Spleen (tissue), 7 donors: ENCODE data around the gene MYOF.

Experiments used
- POLR2A ChIP-seq, 3 donors: fragments of 450-650 bp; IDR thresholded peaks; one replicate each; pipeline ENCODE4 v1.5.1; 2017; ENCODE audit warnings: antibody characterized with exemption in 3 of 3, mild to moderate bottlenecking in 1 of 3
- POLR2AphosphoS5 ChIP-seq, 3 donors: sonication (generic); formaldehyde crosslinking; IDR thresholded peaks; one replicate each; pipeline ENCODE4 v1.5.1; 2017; ENCODE audit warnings: antibody characterized with exemption in 3 of 3
- TF ChIP-seq, protein P1 (sequence below), 11 experiments: fragments of 200-600 bp in 7 of 11; fragments of 450-650 bp in 4 of 11; sonication (generic) in 4 of 11; IDR thresholded peaks in 8 of 11; conservative IDR thresholded peaks in 3 of 11; 1 replicate in 7 of 11; 2 replicates in 4 of 11; pipeline versions ENCODE4 v1.4.0 to v1.8.0; 2016 to 2021; ENCODE audit warnings: antibody characterized with exemption in 11 of 11, inconsistent platforms in 4 of 11, mild to moderate bottlenecking in 1 of 11
- donor health status: DM: no; HTN: no; CAD: no; lungs with moderate emphysema.
- donor health status: DM: no; HTN: no; CAD: no.
- donor health status: DM: no; HTN: no; CAD: no.

DNA sequence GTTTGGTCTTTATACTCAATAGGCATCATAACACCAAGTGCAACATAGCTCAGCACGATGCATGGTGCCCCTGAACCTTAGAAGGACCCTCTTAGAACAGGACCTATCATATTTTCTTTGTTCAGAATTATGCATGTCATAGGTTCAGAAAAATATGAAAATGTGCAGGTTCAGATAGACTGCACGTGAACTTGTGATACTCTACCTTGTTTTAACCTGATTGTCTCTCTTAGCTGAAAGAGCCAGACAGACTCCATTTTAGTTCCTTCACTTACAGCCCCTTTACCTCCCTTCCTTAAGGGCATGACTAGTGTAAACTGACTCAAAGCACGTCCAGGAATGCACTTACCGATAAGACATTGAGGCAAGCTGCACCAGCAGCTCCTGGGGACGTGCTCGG is 35.1 kb downstream of the MYOF start:
- TF ChIP-seq, protein P1, sequence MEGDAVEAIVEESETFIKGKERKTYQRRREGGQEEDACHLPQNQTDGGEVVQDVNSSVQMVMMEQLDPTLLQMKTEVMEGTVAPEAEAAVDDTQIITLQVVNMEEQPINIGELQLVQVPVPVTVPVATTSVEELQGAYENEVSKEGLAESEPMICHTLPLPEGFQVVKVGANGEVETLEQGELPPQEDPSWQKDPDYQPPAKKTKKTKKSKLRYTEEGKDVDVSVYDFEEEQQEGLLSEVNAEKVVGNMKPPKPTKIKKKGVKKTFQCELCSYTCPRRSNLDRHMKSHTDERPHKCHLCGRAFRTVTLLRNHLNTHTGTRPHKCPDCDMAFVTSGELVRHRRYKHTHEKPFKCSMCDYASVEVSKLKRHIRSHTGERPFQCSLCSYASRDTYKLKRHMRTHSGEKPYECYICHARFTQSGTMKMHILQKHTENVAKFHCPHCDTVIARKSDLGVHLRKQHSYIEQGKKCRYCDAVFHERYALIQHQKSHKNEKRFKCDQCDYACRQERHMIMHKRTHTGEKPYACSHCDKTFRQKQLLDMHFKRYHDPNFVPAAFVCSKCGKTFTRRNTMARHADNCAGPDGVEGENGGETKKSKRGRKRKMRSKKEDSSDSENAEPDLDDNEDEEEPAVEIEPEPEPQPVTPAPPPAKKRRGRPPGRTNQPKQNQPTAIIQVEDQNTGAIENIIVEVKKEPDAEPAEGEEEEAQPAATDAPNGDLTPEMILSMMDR (IDR thresholded peaks at IDR 0.05 in 8 of 11, conservative IDR thresholded peaks at IDR 0.05 in 3 of 11) = no peak
- no peak for TF ChIP-seq POLR2A (IDR thresholded peaks at IDR 0.05)
- no peak for TF ChIP-seq POLR2AphosphoS5 (IDR thresholded peaks at IDR 0.05)
